GM18861 (cell line): ENCODE data around the gene RNASE9.
"Not testable (repeated sequence)": the region's sequence is repeated elsewhere in the genome, so short reads cannot be mapped to it uniquely, and the experiment has no call there.

ENCODE experiments used
- ATAC-seq: cut with Tn5 transposase; IDR thresholded peaks from one replicate; pipeline ENCODE4 v1.9.1; 2021; ENCODE audit not compliant: unreplicated experiment

Gene RNASE9

GRCh38 chr14:20560961-20561360, at the start of gene RNASE9:
Gene RNASE9, minus strand, starts transcription at chr14:20561047.
- no peak for ATAC-seq

- no peak for ATAC-seq
These were observed 49.3 kb upstream of the RNASE9 start for GRCh38 chr14:20610002-20610765.

GRCh38 chr14:20609215-20610001, 48.6 kb upstream of the RNASE9 start:
- no peak for ATAC-seq

GRCh38 chr14:20608383-20609110, 47.7 kb upstream of the RNASE9 start:
- ATAC-seq: no peak

- no peak for ATAC-seq
These were observed 46.8 kb upstream of the RNASE9 start for GRCh38 chr14:20607617-20608016.

GRCh38 chr14:20606902-20607242, 46.0 kb upstream of the RNASE9 start:
- no peak for ATAC-seq

- no peak for ATAC-seq
These were observed 45.5 kb upstream of the RNASE9 start for GRCh38 chr14:20606190-20606901.

- no peak for ATAC-seq
These were observed 43.2 kb upstream of the RNASE9 start for GRCh38 chr14:20603813-20604690.

- ATAC-seq: no peak
These were observed 41.7 kb upstream of the RNASE9 start for GRCh38 chr14:20602583-20602982.

- no peak for ATAC-seq
These were observed 40.7 kb upstream of the RNASE9 start for GRCh38 chr14:20601522-20601921.

GRCh38 chr14:20597108-20597507, 36.3 kb upstream of the RNASE9 start:
- ATAC-seq: no peak

GRCh38 chr14:20595726-20596125, 34.9 kb upstream of the RNASE9 start:
- not testable (repeated sequence) for ATAC-seq

GRCh38 chr14:20592574-20592973, 31.7 kb upstream of the RNASE9 start:
- ATAC-seq: no peak

- no peak for ATAC-seq
These were observed 30.4 kb upstream of the RNASE9 start, which contains the start of gene RNASE12 for GRCh38 chr14:20591235-20591634. Gene RNASE12, minus strand, starts transcription at chr14:20591376. Its CDS starts 653 bp downstream, at chr14:20590723.

GRCh38 chr14:20587489-20588154, 26.8 kb upstream of the RNASE9 start, which contains the start of gene RNASE11:
Gene RNASE11, minus strand, starts transcription at chr14:20588001.
- no peak for ATAC-seq

- no peak for ATAC-seq
These were observed 23.1 kb upstream of the RNASE9 start for GRCh38 chr14:20583908-20584307.

- ATAC-seq: no peak
These were observed 22.3 kb upstream of the RNASE9 start for GRCh38 chr14:20583142-20583541.

GRCh38 chr14:20580242-20580641, 19.4 kb upstream of the RNASE9 start:
- ATAC-seq: no peak

GRCh38 chr14:20578784-20579502, 18.1 kb upstream of the RNASE9 start:
- ATAC-seq: no peak
